Measurements from ENCODE around the gene CIAO2B. TPM values are rescaled to one million over a fixed set of nuclear protein-coding genes. Genes with fewer than 3 reads are reported as not detected.

CIAO2B gene
- total and polyA plus RNA-seq, 2 experiments from 2014 or later = 111 to 182 TPM

GRCh38 chr16:66903544-66904427 is 30.4 kb downstream of the CIAO2B start:
- in situ Hi-C loops (cut with MboI) = no loop called here
- H3K9me3 ChIP-seq (ENCODE audit: low read depth) = no peaks in the 10 kb centered on the region
- H3K4me3 ChIP-seq = no peak overlapping the region

GRCh38 chr16:66902648-66903543 is 31.3 kb downstream of the CIAO2B start:
- Histone ChIP-seq H3K4me2 (ENCODE audit: unreplicated experiment) (no peak overlapping the region), H3K27ac (no peak overlapping the region), H2AFZ (no peak overlapping the region), H4K20me1 (ENCODE audit: insufficient read depth) (no peaks in the 10 kb centered on the region), H3K4me3 (no peak overlapping the region), H3K9ac (no peak overlapping the region), H3K79me2 (ENCODE audit: insufficient read depth) (no peaks in the 10 kb centered on the region), H3K36me3 (ENCODE audit: low read depth) (no peaks in the 10 kb centered on the region), H3K9me3 (ENCODE audit: low read depth) (no peaks in the 10 kb centered on the region), H3K27me3 (replicated peaks; ENCODE audit: insufficient read depth) (no peaks in the 10 kb centered on the region), H3K4me1 (ENCODE audit: insufficient read depth) (peaks cover 9% of the 10 kb centered on the region), H3K9me2 (ENCODE audit: insufficient read depth) (no peaks in the 10 kb centered on the region), H3F3A (ENCODE audit: insufficient read depth) (no peaks in the 10 kb centered on the region)
- TF ChIP-seq EZH2 (IDR thresholded peaks at IDR 0.05; ENCODE audit: insufficient read depth, poor library complexity, severe bottlenecking) (no peak), EZH2phosphoT487 (IDR thresholded peaks at IDR 0.05; ENCODE audit: insufficient read depth, low read depth) (no peak)
- WGBS, 2 experiments (ENCODE audit: low coverage in 1 of 2, low lambda C conversion rate in 2 of 2, missing lambda C conversion rate in 2 of 2) = 82 to 86% methylated on average over 13 to 14 of the region's 14 CpGs
- in situ Hi-C loops (cut with MboI) = no loop called here
- no peak for DNase-seq

More at GRCh38 chr16:66903544-66904427, 30.4 kb downstream of the CIAO2B start:
- no peaks in the 10 kb centered on the region for H3K36me3 ChIP-seq (ENCODE audit: low read depth)
- no peaks in the 10 kb centered on the region for H3F3A ChIP-seq (ENCODE audit: insufficient read depth)
- no peak overlapping the region for H3K4me2 ChIP-seq (ENCODE audit: unreplicated experiment)
- peaks cover 9% of the 10 kb centered on the region for H3K4me1 ChIP-seq (ENCODE audit: insufficient read depth)
- TF ChIP-seq EZH2phosphoT487 (IDR thresholded peaks at IDR 0.05; ENCODE audit: insufficient read depth, low read depth) = no peak
- no peak for TF ChIP-seq EZH2 (IDR thresholded peaks at IDR 0.05; ENCODE audit: insufficient read depth, poor library complexity, severe bottlenecking)
- H3K79me2 ChIP-seq (ENCODE audit: insufficient read depth) = no peaks in the 10 kb centered on the region
- H2AFZ ChIP-seq = no peak overlapping the region
- no peaks in the 10 kb centered on the region for H3K9me2 ChIP-seq (ENCODE audit: insufficient read depth)
- no peaks in the 10 kb centered on the region for H3K27me3 ChIP-seq (replicated peaks; ENCODE audit: insufficient read depth)
- DNase-seq = no peak
- H3K9ac ChIP-seq = no peak overlapping the region
- no peaks in the 10 kb centered on the region for H4K20me1 ChIP-seq (ENCODE audit: insufficient read depth)
- WGBS, 2 experiments (ENCODE audit: low coverage in 1 of 2, low lambda C conversion rate in 2 of 2, missing lambda C conversion rate in 2 of 2) = 81 to 84% methylated on average over 11 of the region's 11 CpGs
- H3K27ac ChIP-seq = no peak overlapping the region

GRCh38 chr16:66901626-66902025 is 32.6 kb downstream of the CIAO2B start:
- no peaks in the 10 kb centered on the region for H3F3A ChIP-seq (ENCODE audit: insufficient read depth)
- no peak overlapping the region for H2AFZ ChIP-seq
- no peak for DNase-seq
- 89 to 92% methylated on average over 10 of the region's 10 CpGs for WGBS, 2 experiments (ENCODE audit: low coverage in 1 of 2, low lambda C conversion rate in 2 of 2, missing lambda C conversion rate in 2 of 2)
- no peaks in the 10 kb centered on the region for H3K9me3 ChIP-seq (ENCODE audit: low read depth)
- in situ Hi-C loops (cut with MboI) = no loop called here
- H3K4me3 ChIP-seq = no peak overlapping the region
- no peak overlapping the region for H3K4me2 ChIP-seq (ENCODE audit: unreplicated experiment)
- no peak overlapping the region for H3K9ac ChIP-seq
- no peaks in the 10 kb centered on the region for H3K9me2 ChIP-seq (ENCODE audit: insufficient read depth)
- no peak overlapping the region for H3K27ac ChIP-seq
- no peaks in the 10 kb centered on the region for H3K27me3 ChIP-seq (replicated peaks; ENCODE audit: insufficient read depth)
- H3K79me2 ChIP-seq (ENCODE audit: insufficient read depth) = no peaks in the 10 kb centered on the region
- H3K36me3 ChIP-seq (ENCODE audit: low read depth) = no peaks in the 10 kb centered on the region
- peaks cover 9% of the 10 kb centered on the region for H3K4me1 ChIP-seq (ENCODE audit: insufficient read depth)
- no peaks in the 10 kb centered on the region for H4K20me1 ChIP-seq (ENCODE audit: insufficient read depth)
- no peak for TF ChIP-seq EZH2phosphoT487 (IDR thresholded peaks at IDR 0.05; ENCODE audit: insufficient read depth, low read depth)
- no peak for TF ChIP-seq EZH2 (IDR thresholded peaks at IDR 0.05; ENCODE audit: insufficient read depth, poor library complexity, severe bottlenecking)

- H3K27ac ChIP-seq = no peak overlapping the region
- H3F3A ChIP-seq (ENCODE audit: insufficient read depth) = no peaks in the 10 kb centered on the region
- no peaks in the 10 kb centered on the region for H3K9me3 ChIP-seq (ENCODE audit: low read depth)
- H3K4me1 ChIP-seq (ENCODE audit: insufficient read depth) = peaks cover 9% of the 10 kb centered on the region
- no peak overlapping the region for H2AFZ ChIP-seq
- H3K4me2 ChIP-seq (ENCODE audit: unreplicated experiment) = no peak overlapping the region
- DNase-seq = no peak
- H4K20me1 ChIP-seq (ENCODE audit: insufficient read depth) = no peaks in the 10 kb centered on the region
- no peaks in the 10 kb centered on the region for H3K9me2 ChIP-seq (ENCODE audit: insufficient read depth)
- H3K4me3 ChIP-seq = no peak overlapping the region
- H3K9ac ChIP-seq = no peak overlapping the region
- H3K36me3 ChIP-seq (ENCODE audit: low read depth) = no peaks in the 10 kb centered on the region
- 23 to 26% methylated on average over 6 to 7 of the region's 7 CpGs for WGBS, 2 experiments (ENCODE audit: low coverage in 1 of 2, low lambda C conversion rate in 2 of 2, missing lambda C conversion rate in 2 of 2)
- no peaks in the 10 kb centered on the region for H3K27me3 ChIP-seq (replicated peaks; ENCODE audit: insufficient read depth)
- H3K79me2 ChIP-seq (ENCODE audit: insufficient read depth) = no peaks in the 10 kb centered on the region
- in situ Hi-C loops (cut with MboI) = no loop called here
- no peak for TF ChIP-seq EZH2 (IDR thresholded peaks at IDR 0.05; ENCODE audit: insufficient read depth, poor library complexity, severe bottlenecking)
Measured at GRCh38 chr16:66900721-66901441, 33.3 kb downstream of the CIAO2B start.
